KMS-11 (cell line): ENCODE results near the gene ZNF473.

Experiments used
- H2AFZ ChIP-seq: fragments of 200-600 bp; sonication (generic); 2 replicates; pipeline ENCODE4 v1.6.1; 2016; ENCODE audit warnings: antibody characterized with exemption, mixed run types, low read depth
- H3K27ac ChIP-seq: fragments of 200-600 bp; sonication (generic); 2 replicates; pipeline ENCODE4 v1.6.1; 2016; ENCODE audit warnings: mild to moderate bottlenecking, mixed run types
- H3K27me3 ChIP-seq: fragments of 200-600 bp; sonication (generic); 2 replicates; pipeline ENCODE4 v1.6.1; 2017; ENCODE audit warnings: mild to moderate bottlenecking, low read depth, mixed run types, moderate library complexity; ENCODE audit not compliant: insufficient read depth
- H3K36me3 ChIP-seq: fragments of 200-600 bp; sonication (generic); 2 replicates; pipeline ENCODE4 v1.6.1; 2017; ENCODE audit warnings: mild to moderate bottlenecking, mixed run types; ENCODE audit not compliant: insufficient read depth
- H3K4me1 ChIP-seq: fragments of 200-600 bp; sonication (generic); 2 replicates; pipeline ENCODE4 v1.6.1; 2016; ENCODE audit warnings: mild to moderate bottlenecking, low read depth, mixed run types; ENCODE audit not compliant: poor library complexity, severe bottlenecking
- H3K4me2 ChIP-seq: fragments of 200-600 bp; sonication (generic); 2 replicates; pipeline ENCODE4 v1.7.0; 2016; ENCODE audit warnings: mild to moderate bottlenecking, mixed run types
- H3K4me3 ChIP-seq: fragments of 200-600 bp; sonication (generic); IDR thresholded peaks from 2 replicates; pipeline ENCODE4 v1.6.1; 2017; ENCODE audit warnings: low read depth, low read length, mixed read lengths; ENCODE audit not compliant: insufficient read depth
- H3K79me2 ChIP-seq: fragments of 200-600 bp; sonication (generic); 2 replicates; pipeline ENCODE4 v1.6.1; 2016; ENCODE audit warnings: low read depth, mixed run types; ENCODE audit not compliant: insufficient read depth
- H3K9ac ChIP-seq: fragments of 200-600 bp; sonication (generic); 2 replicates; pipeline ENCODE4 v1.6.1; 2016; ENCODE audit warnings: mild to moderate bottlenecking, mixed run types
- H4K20me1 ChIP-seq: fragments of 200-600 bp; sonication (generic); 2 replicates; pipeline ENCODE4 v1.6.1; 2016; ENCODE audit warnings: mild to moderate bottlenecking, mixed run types; ENCODE audit not compliant: insufficient read depth
- TF ChIP-seq, protein P1 (sequence below): fragments of 200-600 bp; sonication (generic); conservative IDR thresholded peaks from 2 replicates; pipeline ENCODE4 v1.6.1; 2017; ENCODE audit warnings: low read depth, mild to moderate bottlenecking, antibody characterized with exemption, low read length, moderate library complexity, mixed read lengths

ZNF473 gene

DNA sequence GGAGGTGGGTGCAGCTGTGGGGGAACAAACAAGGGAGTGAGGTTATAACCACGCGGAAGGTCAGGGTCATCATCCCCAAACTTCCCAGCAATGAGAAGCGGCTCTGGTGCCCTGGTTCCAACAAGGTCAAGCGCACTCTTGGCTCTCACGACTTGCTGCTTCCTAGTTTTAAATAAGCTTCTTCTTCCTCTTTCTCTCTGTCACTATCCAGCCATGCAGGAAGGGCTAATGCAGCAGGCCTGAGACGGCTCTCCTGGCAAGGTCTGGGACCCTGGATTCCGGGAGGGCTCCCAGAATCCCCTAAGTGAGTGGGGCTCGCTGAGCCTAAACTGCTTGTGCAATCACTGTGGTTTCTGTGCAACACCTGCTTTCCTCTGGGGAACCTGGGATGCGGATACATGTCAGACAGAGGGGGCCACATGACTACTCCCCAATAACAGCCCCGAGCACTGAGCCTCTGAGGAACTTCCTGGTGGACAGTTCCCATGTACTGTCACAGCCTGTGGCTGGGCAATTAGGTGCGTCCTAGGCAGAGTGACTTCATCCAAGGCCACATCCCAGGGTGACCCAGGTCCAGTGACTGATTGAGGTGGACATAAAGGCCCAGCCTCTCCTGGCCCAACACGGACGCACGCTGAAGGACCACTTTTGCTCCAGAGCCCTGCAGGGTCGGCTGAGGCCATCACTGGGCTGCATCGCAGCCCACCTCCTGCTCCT, 24.8 kb upstream of the ZNF473 start:
- TF ChIP-seq, protein P1, sequence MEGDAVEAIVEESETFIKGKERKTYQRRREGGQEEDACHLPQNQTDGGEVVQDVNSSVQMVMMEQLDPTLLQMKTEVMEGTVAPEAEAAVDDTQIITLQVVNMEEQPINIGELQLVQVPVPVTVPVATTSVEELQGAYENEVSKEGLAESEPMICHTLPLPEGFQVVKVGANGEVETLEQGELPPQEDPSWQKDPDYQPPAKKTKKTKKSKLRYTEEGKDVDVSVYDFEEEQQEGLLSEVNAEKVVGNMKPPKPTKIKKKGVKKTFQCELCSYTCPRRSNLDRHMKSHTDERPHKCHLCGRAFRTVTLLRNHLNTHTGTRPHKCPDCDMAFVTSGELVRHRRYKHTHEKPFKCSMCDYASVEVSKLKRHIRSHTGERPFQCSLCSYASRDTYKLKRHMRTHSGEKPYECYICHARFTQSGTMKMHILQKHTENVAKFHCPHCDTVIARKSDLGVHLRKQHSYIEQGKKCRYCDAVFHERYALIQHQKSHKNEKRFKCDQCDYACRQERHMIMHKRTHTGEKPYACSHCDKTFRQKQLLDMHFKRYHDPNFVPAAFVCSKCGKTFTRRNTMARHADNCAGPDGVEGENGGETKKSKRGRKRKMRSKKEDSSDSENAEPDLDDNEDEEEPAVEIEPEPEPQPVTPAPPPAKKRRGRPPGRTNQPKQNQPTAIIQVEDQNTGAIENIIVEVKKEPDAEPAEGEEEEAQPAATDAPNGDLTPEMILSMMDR: no peak
- Histone ChIP-seq H3K79me2 (no peaks in the 10 kb centered on the region), H4K20me1 (no peaks in the 10 kb centered on the region), H2AFZ (no peak overlapping the region), H3K4me3 (no peak overlapping the region), H3K4me1 (peaks cover 26% of the 10 kb centered on the region), H3K27ac (no peak overlapping the region), H3K9ac (no peak overlapping the region), H3K36me3 (peaks cover 4% of the 10 kb centered on the region; the same call in 1 of the 2 replicates), H3K27me3 (no peaks in the 10 kb centered on the region), H3K4me2 (no peak overlapping the region)

- Histone ChIP-seq H2AFZ (no peak overlapping the region), H3K27ac (no peak overlapping the region), H4K20me1 (no peaks in the 10 kb centered on the region), H3K79me2 (no peaks in the 10 kb centered on the region), H3K36me3 (peaks cover 4% of the 10 kb centered on the region; the same call in 1 of the 2 replicates), H3K4me1 (peaks cover 26% of the 10 kb centered on the region), H3K9ac (no peak overlapping the region), H3K27me3 (no peaks in the 10 kb centered on the region), H3K4me2 (no peak overlapping the region), H3K4me3 (no peak overlapping the region)
- TF ChIP-seq, protein P1: no peak
Observed at GRCh38 chr19:50001775-50002174, 24.0 kb upstream of the ZNF473 start.

DNA sequence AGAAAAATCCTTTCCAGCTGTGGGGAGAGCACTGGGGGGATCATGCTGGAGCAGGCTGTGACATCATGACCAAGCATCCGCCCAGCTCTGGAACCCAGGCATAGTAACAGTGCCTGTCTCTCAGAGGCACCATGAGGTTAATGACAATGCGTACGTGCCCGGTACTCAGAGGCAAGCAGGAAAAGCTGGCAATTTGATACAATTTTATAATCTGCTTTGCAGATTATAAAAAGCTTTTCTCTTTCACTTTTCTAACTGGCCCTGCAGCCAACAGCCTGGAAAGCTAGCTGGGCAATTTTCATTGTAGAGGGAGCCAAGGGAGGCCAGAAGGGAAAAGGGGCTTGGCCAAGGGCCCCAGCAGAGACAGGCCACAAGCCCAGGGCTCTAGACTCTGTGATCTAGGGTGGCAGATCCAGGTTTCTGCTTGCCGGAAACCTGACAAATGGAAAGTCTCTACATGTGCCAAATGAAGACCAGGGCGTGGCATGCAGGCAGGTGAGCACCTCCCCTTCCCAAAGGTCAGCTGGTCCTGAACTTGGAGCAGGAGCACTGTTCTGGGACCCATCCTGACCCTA, 23.3 kb upstream of the ZNF473 start:
- H3K4me3 ChIP-seq: no peak overlapping the region
- TF ChIP-seq, protein P1: no peak
- H3K4me2 ChIP-seq: no peak overlapping the region
- H4K20me1 ChIP-seq: no peaks in the 10 kb centered on the region
- H3K36me3 ChIP-seq: peaks cover 4% of the 10 kb centered on the region; the same call in 1 of the 2 replicates
- no peak overlapping the region for H3K9ac ChIP-seq
- H3K4me1 ChIP-seq: peaks cover 26% of the 10 kb centered on the region
- H2AFZ ChIP-seq: no peak overlapping the region
- no peaks in the 10 kb centered on the region for H3K79me2 ChIP-seq
- no peak overlapping the region for H3K27ac ChIP-seq
- H3K27me3 ChIP-seq: no peaks in the 10 kb centered on the region

GRCh38 chr19:50003254-50003788, 22.5 kb upstream of the ZNF473 start:
- Histone ChIP-seq H2AFZ (no peak overlapping the region), H3K4me3 (no peak overlapping the region), H3K79me2 (no peaks in the 10 kb centered on the region), H3K36me3 (peaks cover 4% of the 10 kb centered on the region; the same call in 1 of the 2 replicates), H3K27me3 (no peaks in the 10 kb centered on the region), H3K4me1 (peaks cover 26% of the 10 kb centered on the region), H3K4me2 (peak overlapping the region; percentile 29), H3K9ac (no peak overlapping the region), H4K20me1 (no peaks in the 10 kb centered on the region), H3K27ac (no peak overlapping the region)
- TF ChIP-seq, protein P1: no peak
